Common myeloid progenitor, CD34-positive (primary cell): Measurements from ENCODE around the gene AHI1.
A peak's percentile ranks its signal among the peaks of the same experiment; 100 is the strongest.

ENCODE experiments used
- CTCF ChIA-PET: fragments of 350-600 bp; sonication (Branson Sonifier 250); formaldehyde crosslinking; loops from one replicate; lab custom pipeline; 2021; ENCODE audit warnings: antibody characterized with exemption; lab: Charles Lee
- POLR2A ChIA-PET: fragments of 350-600 bp; sonication (Branson Sonifier 250); formaldehyde crosslinking; loops from one replicate; lab custom pipeline; 2021; ENCODE audit warnings: antibody characterized with exemption; lab: Charles Lee
- DNase-seq, 3 donors: peaks; one replicate each; pipeline versions ENCODE4 v3.0.0 to v3.0.0-alpha.2; 2013
- H3K27ac ChIP-seq, 2 experiments: 1 replicate in 1 of 2; 2 replicates in 1 of 2; pipeline ENCODE4 v1.7.0; 2013; ENCODE audit warnings: inconsistent platforms in 2 of 2, low read length in 2 of 2, mild to moderate bottlenecking in 2 of 2, low read depth in 1 of 2, moderate library complexity in 1 of 2; ENCODE audit not compliant: severe bottlenecking in 2 of 2, insufficient read depth in 1 of 2, poor library complexity in 1 of 2
- H3K27me3 ChIP-seq, 5 experiments: replicated peaks in 2 of 5; 1 replicate in 3 of 5; 2 replicates in 2 of 5; pipeline versions ENCODE4 v1.6.1 to v1.7.0; 2013; ENCODE audit warnings: low read length in 4 of 5, mild to moderate bottlenecking in 2 of 5, moderate library complexity in 2 of 5, inconsistent platforms in 1 of 5; ENCODE audit not compliant: insufficient read depth in 5 of 5, control insufficient read depth in 4 of 5
- H3K36me3 ChIP-seq, 4 experiments: 1 replicate in 2 of 4; 2 replicates in 2 of 4; pipeline versions ENCODE4 v1.6.1 to v1.7.0; 2013; ENCODE audit warnings: low read length in 3 of 4, control low read depth in 1 of 4, mild to moderate bottlenecking in 1 of 4; ENCODE audit not compliant: control insufficient read depth in 4 of 4, insufficient read depth in 4 of 4
- H3K4me1 ChIP-seq, 4 experiments: 1 replicate in 3 of 4; 2 replicates in 1 of 4; pipeline versions ENCODE4 v1.6.1 to v1.7.1; 2013; ENCODE audit warnings: low read length in 3 of 4, mild to moderate bottlenecking in 3 of 4, control low read depth in 1 of 4, inconsistent platforms in 1 of 4, moderate library complexity in 1 of 4; ENCODE audit not compliant: control insufficient read depth in 4 of 4, insufficient read depth in 4 of 4; ENCODE audit errors: control extremely low read depth in 1 of 4
- H3K4me3 ChIP-seq, 7 experiments: 1 replicate in 4 of 7; 2 replicates in 3 of 7; pipeline versions ENCODE4 v1.5.1 to v1.7.0; 2013; ENCODE audit warnings: mild to moderate bottlenecking in 7 of 7, low read length in 6 of 7, moderate library complexity in 6 of 7, inconsistent platforms in 2 of 7, low read depth in 2 of 7, control low read depth in 1 of 7; ENCODE audit not compliant: insufficient read depth in 4 of 7, control insufficient read depth in 1 of 7; ENCODE audit errors: extremely low read depth in 1 of 7
- H3K9me3 ChIP-seq, 5 experiments: 1 replicate in 4 of 5; 2 replicates in 1 of 5; pipeline versions ENCODE4 v1.6.1 to v1.7.1; 2013; ENCODE audit warnings: low read length in 4 of 5, mild to moderate bottlenecking in 2 of 5, inconsistent platforms in 1 of 5, low read depth in 1 of 5, moderate library complexity in 1 of 5; ENCODE audit not compliant: control insufficient read depth in 4 of 5, insufficient read depth in 2 of 5; ENCODE audit errors: control extremely low read depth in 1 of 5
- WGBS: methylation state at CpG from one replicate; pipeline ENCODE4 v1.1.5; 2013; ENCODE audit not compliant: insufficient coverage; 5-methylcytosine and 5-hydroxymethylcytosine counted together

AHI1 gene

GRCh38 chr6:135461208-135461607, 36.3 kb downstream of the AHI1 start:
- ChIA-PET POLR2A (no interaction called here), CTCF (no interaction called here)
- no CpG with 5 or more reads among the region's 1 CpG for WGBS
- no peaks in the 10 kb centered on the region for H3K9me3 ChIP-seq
- no peak overlapping the region for H3K27ac ChIP-seq
- no peaks in the 10 kb centered on the region for H3K27me3 ChIP-seq
- H3K36me3 ChIP-seq = peaks cover 2 to 15% (median 7%) of the 10 kb centered on the region in 4 experiments
- DNase-seq = no peak
- H3K4me1 ChIP-seq = no peaks in the 10 kb centered on the region
- no peak overlapping the region for H3K4me3 ChIP-seq

GRCh38 chr6:135458051-135458450, 39.5 kb downstream of the AHI1 start:
- H3K4me1 ChIP-seq = no peaks in the 10 kb centered on the region
- peaks cover 3 to 8% (median 5%) of the 10 kb centered on the region in 4 experiments for H3K36me3 ChIP-seq
- no peaks in the 10 kb centered on the region for H3K9me3 ChIP-seq
- no peak overlapping the region for H3K4me3 ChIP-seq
- ChIA-PET POLR2A (no interaction called here), CTCF (no interaction called here)
- H3K27me3 ChIP-seq = no peaks in the 10 kb centered on the region
- DNase-seq = no peak
- no peak overlapping the region for H3K27ac ChIP-seq

- Histone ChIP-seq H3K9me3 (no peaks in the 10 kb centered on the region), H3K4me1 (no peaks in the 10 kb centered on the region), H3K27me3 (no peaks in the 10 kb centered on the region), H3K27ac (no peak overlapping the region), H3K36me3 (peaks cover 0 to 8% (median 4%) of the 10 kb centered on the region in 4 experiments), H3K4me3 (no peak overlapping the region)
- ChIA-PET CTCF (interaction anchor here (0.6 to 2.5 kb wide), 9 partner anchors 11 to 778 kb away, joined by 3 to 13 read pairs (median 4); no protein-coding TSS in a partner anchor), POLR2A (no interaction called here)
- DNase-seq = peak; percentile 54 to 75 (median 67)
- no CpG with 5 or more reads among the region's 2 CpGs for WGBS
Observed at GRCh38 chr6:135451617-135452190, 45.8 kb downstream of the AHI1 start.

GRCh38 chr6:135449246-135449645, 48.3 kb downstream of the AHI1 start:
- H3K4me3 ChIP-seq = no peak overlapping the region
- H3K27ac ChIP-seq = no peak overlapping the region
- WGBS = no CpG with 5 or more reads among the region's 5 CpGs
- ChIA-PET CTCF (interaction anchor here (1.8 to 2.5 kb wide), 2 partner anchors 10 to 777 kb away, joined by 4 to 13 read pairs; no protein-coding TSS in a partner anchor), POLR2A (interaction anchor here (0.6 kb wide), 1 partner anchor 528 kb away, joined by 3 read pairs; no protein-coding TSS in a partner anchor)
- DNase-seq = no peak
- no peaks in the 10 kb centered on the region for H3K9me3 ChIP-seq
- H3K36me3 ChIP-seq = peaks cover 0 to 10% (median 8%) of the 10 kb centered on the region in 4 experiments
- H3K4me1 ChIP-seq = no peaks in the 10 kb centered on the region
- no peaks in the 10 kb centered on the region for H3K27me3 ChIP-seq

GRCh38 chr6:135440087-135440792, 57.3 kb downstream of the AHI1 start:
- peak in 2 of 3 donors; percentile 37 to 62 for DNase-seq
- Histone ChIP-seq H3K27me3 (no peaks in the 10 kb centered on the region), H3K27ac (no peak overlapping the region), H3K9me3 (no peaks in the 10 kb centered on the region), H3K36me3 (peaks cover 0 to 12% (median 4%) of the 10 kb centered on the region in 4 experiments), H3K4me3 (peak overlapping the region in 4 of 7 experiments; percentile 47 to 73 (median 64)), H3K4me1 (peaks cover 4 to 20% (median 12%) of the 10 kb centered on the region in 4 experiments)
- POLR2A ChIA-PET = no interaction called here
- 8% methylated on average over 5 of the region's 8 CpGs for WGBS
- CTCF ChIA-PET = interaction anchor here (0.8 to 2.0 kb wide), 3 partner anchors 11 to 304 kb away, joined by 3 to 8 read pairs (median 3); no protein-coding TSS in a partner anchor

- no peak overlapping the region for H3K27ac ChIP-seq
- peaks cover 4 to 20% (median 12%) of the 10 kb centered on the region in 4 experiments for H3K4me1 ChIP-seq
- POLR2A ChIA-PET = no interaction called here
- H3K4me3 ChIP-seq = peak overlapping the region in 2 of 7 experiments; percentile 43 to 73
- DNase-seq = no peak
- 44% methylated on average over 3 of the region's 4 CpGs for WGBS
- H3K27me3 ChIP-seq = no peaks in the 10 kb centered on the region
- H3K9me3 ChIP-seq = peaks cover 0 to 7% (median 0%) of the 10 kb centered on the region in 5 experiments
- CTCF ChIA-PET = interaction anchor here (1.3 to 2.0 kb wide), 3 partner anchors 9 to 303 kb away, joined by 3 to 8 read pairs (median 4); no protein-coding TSS in a partner anchor
- peaks cover 0 to 16% (median 7%) of the 10 kb centered on the region in 4 experiments for H3K36me3 ChIP-seq
Observed at GRCh38 chr6:135439549-135439948, 58.0 kb downstream of the AHI1 start.
